HEK293 (cell line): ENCODE data around the gene ZDHHC14.

Experiments
- HOXA7 ChIP-seq: sonication (generic); formaldehyde crosslinking; IDR thresholded peaks from 2 replicates; pipeline ENCODE4 v1.8.1; 2022; ENCODE audit warnings: missing genetic modification reagents, borderline replicate concordance
- KLF16 ChIP-seq: fragments of 450-650 bp; formaldehyde crosslinking; IDR thresholded peaks from 2 replicates; pipeline ENCODE4 v1.5.1; 2017; ENCODE audit warnings: missing biosample characterization, missing genetic modification characterization
- ZNF24 ChIP-seq: fragments of 450-650 bp; formaldehyde crosslinking; IDR thresholded peaks from 2 replicates; pipeline ENCODE4 v1.5.1; 2016; ENCODE audit warnings: missing biosample characterization, missing genetic modification characterization
- ZNF510 ChIP-seq: fragments of 450-650 bp; formaldehyde crosslinking; IDR thresholded peaks from 2 replicates; pipeline ENCODE4 v1.5.1; 2018; ENCODE audit warnings: mild to moderate bottlenecking, missing genetic modification characterization, missing biosample characterization; ENCODE audit not compliant: insufficient replicate concordance
- ZNF623 ChIP-seq: fragments of 450-650 bp; formaldehyde crosslinking; IDR thresholded peaks from 2 replicates; pipeline ENCODE4 v1.5.1; 2016; ENCODE audit warnings: missing biosample characterization, missing genetic modification characterization
- ZNF747 ChIP-seq: fragments of 450-650 bp; formaldehyde crosslinking; IDR thresholded peaks from 2 replicates; pipeline ENCODE4 v1.5.1; 2016; ENCODE audit warnings: missing biosample characterization, missing genetic modification characterization
- TF ChIP-seq, protein P1 (sequence below): fragments of 450-650 bp; formaldehyde crosslinking; IDR thresholded peaks from 2 replicates; pipeline ENCODE4 v1.5.1; 2017; ENCODE audit warnings: missing biosample characterization, missing genetic modification characterization
- TF ChIP-seq, protein P2 (sequence below): fragments of 450-650 bp; formaldehyde crosslinking; IDR thresholded peaks from 2 replicates; pipeline ENCODE4 v1.5.1; 2016; ENCODE audit warnings: missing biosample characterization, missing genetic modification characterization
- TF ChIP-seq, protein P3 (sequence below): fragments of 450-650 bp; formaldehyde crosslinking; optimal IDR thresholded peaks from 2 replicates; pipeline ENCODE3; 2016; ENCODE audit warnings: missing biosample characterization, mild to moderate bottlenecking, missing genetic modification characterization
- TF ChIP-seq, protein P4 (sequence below): fragments of 450-650 bp; formaldehyde crosslinking; IDR thresholded peaks from 2 replicates; pipeline ENCODE4 v1.5.1; 2016; ENCODE audit warnings: missing biosample characterization, missing genetic modification characterization, low read depth

DNA sequence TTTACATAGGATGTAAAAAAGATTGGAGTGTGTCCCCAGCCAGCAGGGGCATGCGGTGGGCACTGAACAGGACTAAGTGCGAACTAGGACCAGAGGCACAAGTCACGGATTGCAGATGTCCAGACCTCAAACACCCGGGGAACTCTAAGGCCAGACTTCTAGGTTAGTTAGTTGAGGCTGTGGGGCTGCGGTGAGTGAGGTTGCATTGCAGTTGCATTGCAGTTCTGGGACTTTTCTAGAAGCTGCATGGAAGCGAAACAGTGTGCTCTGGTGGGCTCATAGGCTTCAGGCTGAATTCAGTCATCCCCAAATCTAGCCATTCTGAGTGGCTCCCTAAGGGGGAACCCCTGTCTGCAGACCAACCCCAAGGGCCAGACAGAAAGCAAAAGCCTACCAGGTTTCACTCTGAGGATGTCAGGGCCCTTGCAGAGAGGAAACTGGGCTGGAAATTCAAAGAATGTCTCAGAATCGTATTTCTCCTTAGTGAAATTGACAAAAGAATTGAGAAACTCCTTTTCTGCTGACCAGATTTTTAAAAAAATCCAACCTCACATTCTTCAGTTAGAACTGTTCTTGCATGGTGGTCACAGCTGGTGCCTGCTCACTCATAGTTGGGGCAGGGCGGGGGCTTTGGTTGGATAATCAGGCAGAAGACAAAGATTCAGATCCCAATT, 182.8 kb downstream of the ZDHHC14 start:
- TF ChIP-seq HOXA7 (no peak), ZNF747 (no peak), ZNF24 (tag by site-specific recombination) (no peak), ZNF623 (tag by site-specific recombination) (no peak), ZNF510 (tag by site-specific recombination) (no peak), KLF16 (tag by site-specific recombination) (no peak)
- TF ChIP-seq, protein P1, sequence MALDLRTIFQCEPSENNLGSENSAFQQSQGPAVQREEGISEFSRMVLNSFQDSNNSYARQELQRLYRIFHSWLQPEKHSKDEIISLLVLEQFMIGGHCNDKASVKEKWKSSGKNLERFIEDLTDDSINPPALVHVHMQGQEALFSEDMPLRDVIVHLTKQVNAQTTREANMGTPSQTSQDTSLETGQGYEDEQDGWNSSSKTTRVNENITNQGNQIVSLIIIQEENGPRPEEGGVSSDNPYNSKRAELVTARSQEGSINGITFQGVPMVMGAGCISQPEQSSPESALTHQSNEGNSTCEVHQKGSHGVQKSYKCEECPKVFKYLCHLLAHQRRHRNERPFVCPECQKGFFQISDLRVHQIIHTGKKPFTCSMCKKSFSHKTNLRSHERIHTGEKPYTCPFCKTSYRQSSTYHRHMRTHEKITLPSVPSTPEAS = no peak
- TF ChIP-seq, protein P2, sequence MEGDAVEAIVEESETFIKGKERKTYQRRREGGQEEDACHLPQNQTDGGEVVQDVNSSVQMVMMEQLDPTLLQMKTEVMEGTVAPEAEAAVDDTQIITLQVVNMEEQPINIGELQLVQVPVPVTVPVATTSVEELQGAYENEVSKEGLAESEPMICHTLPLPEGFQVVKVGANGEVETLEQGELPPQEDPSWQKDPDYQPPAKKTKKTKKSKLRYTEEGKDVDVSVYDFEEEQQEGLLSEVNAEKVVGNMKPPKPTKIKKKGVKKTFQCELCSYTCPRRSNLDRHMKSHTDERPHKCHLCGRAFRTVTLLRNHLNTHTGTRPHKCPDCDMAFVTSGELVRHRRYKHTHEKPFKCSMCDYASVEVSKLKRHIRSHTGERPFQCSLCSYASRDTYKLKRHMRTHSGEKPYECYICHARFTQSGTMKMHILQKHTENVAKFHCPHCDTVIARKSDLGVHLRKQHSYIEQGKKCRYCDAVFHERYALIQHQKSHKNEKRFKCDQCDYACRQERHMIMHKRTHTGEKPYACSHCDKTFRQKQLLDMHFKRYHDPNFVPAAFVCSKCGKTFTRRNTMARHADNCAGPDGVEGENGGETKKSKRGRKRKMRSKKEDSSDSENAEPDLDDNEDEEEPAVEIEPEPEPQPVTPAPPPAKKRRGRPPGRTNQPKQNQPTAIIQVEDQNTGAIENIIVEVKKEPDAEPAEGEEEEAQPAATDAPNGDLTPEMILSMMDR (tag by site-specific recombination) = no peak
- TF ChIP-seq, protein P3, sequence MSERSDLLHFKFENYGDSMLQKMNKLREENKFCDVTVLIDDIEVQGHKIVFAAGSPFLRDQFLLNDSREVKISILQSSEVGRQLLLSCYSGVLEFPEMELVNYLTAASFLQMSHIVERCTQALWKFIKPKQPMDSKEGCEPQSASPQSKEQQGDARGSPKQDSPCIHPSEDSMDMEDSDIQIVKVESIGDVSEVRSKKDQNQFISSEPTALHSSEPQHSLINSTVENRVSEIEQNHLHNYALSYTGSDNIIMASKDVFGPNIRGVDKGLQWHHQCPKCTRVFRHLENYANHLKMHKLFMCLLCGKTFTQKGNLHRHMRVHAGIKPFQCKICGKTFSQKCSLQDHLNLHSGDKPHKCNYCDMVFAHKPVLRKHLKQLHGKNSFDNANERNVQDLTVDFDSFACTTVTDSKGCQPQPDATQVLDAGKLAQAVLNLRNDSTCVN (tag by site-specific recombination) = no peak
- TF ChIP-seq, protein P4, sequence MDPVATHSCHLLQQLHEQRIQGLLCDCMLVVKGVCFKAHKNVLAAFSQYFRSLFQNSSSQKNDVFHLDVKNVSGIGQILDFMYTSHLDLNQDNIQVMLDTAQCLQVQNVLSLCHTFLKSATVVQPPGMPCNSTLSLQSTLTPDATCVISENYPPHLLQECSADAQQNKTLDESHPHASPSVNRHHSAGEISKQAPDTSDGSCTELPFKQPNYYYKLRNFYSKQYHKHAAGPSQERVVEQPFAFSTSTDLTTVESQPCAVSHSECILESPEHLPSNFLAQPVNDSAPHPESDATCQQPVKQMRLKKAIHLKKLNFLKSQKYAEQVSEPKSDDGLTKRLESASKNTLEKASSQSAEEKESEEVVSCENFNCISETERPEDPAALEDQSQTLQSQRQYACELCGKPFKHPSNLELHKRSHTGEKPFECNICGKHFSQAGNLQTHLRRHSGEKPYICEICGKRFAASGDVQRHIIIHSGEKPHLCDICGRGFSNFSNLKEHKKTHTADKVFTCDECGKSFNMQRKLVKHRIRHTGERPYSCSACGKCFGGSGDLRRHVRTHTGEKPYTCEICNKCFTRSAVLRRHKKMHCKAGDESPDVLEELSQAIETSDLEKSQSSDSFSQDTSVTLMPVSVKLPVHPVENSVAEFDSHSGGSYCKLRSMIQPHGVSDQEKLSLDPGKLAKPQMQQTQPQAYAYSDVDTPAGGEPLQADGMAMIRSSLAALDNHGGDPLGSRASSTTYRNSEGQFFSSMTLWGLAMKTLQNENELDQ (tag by site-specific recombination) = no peak
